ENCODE measurements around the gene PARVB. TPM values are rescaled to one million over a fixed set of nuclear protein-coding genes. Genes with fewer than 3 reads are reported as not detected.

PARVB gene
- total RNA-seq, 1 experiment from 2014 or later = 106 TPM

DNA sequence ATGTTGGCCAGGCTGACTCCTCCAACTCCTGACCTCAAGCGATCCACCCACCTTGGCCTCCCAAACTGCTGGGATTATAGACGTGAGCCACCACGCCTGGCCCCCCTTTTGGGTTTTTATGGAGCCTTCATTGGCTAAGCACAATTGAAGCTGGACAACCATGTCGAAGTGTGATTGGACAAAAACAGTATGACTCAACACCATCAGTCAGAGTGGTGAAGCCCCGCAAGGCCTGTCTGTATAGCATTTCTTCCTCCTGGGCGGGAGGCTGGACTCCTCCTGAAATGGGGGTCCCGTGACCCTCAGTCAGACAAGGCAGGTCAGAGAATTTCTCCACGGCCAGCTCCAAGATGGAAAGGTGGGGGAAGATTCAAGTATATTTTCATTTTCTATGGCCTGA lies 3.1 kb upstream of the PARVB start:
- in situ Hi-C loops (cut with HindIII; ENCODE audit: low pct_unique_long_range_greater_than_20kb, low sequenced_read_pairs) = no loop called here
- peak; percentile 67 for DNase-seq (ENCODE audit: low read depth)

DNA sequence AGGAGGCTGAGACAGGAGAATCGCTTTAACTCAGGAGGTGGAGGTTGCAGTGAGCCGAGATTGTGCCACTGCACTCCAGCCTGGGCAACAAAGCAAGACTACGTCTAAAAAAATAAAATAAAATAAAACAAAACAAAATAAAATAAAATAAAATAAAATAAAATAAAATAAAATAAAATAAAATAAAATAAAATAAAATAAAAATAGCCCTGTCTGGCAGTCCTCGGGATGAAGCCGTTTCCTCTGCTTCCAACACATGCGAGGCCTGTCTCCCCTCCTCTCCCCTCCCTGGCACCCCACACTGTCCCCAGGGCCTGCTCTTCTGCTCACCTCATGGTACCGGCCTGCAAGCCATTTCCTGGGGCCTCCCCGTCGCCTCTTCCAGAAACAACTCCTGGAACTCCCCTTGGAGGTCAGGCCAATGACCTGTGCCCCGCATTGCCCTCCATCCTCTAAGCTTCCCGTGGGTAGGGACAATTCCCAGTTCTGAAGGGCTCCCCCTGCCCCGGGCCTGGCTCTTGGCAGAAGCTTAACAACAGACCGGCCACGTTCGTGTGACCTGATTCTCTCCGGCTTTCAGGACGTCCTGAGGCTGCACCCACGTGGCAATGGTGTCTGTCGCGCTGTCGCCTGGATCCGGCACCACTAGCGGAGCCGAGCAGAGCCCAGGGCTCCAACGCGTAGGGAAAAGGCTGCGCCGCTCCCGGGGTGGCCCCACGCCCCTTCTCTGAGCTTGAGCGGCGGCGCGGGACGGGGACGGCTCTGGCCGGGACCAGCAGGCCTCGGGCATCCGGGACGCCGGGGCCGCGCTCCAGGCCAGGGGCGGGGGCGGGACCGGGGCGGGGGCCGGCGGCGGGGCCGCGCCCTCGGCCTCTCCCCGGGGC lies 456 bp upstream of the PARVB start:
- peak; percentile 74 for DNase-seq (ENCODE audit: low read depth)
- in situ Hi-C loops (cut with HindIII; ENCODE audit: low pct_unique_long_range_greater_than_20kb, low sequenced_read_pairs) = no loop called here

GRCh38 chr22:44025171-44026065 lies 1.3 kb downstream of the PARVB start:
- in situ Hi-C loops (cut with HindIII; ENCODE audit: low pct_unique_long_range_greater_than_20kb, low sequenced_read_pairs) = no loop called here
- no peak for DNase-seq (ENCODE audit: low read depth)

DNA sequence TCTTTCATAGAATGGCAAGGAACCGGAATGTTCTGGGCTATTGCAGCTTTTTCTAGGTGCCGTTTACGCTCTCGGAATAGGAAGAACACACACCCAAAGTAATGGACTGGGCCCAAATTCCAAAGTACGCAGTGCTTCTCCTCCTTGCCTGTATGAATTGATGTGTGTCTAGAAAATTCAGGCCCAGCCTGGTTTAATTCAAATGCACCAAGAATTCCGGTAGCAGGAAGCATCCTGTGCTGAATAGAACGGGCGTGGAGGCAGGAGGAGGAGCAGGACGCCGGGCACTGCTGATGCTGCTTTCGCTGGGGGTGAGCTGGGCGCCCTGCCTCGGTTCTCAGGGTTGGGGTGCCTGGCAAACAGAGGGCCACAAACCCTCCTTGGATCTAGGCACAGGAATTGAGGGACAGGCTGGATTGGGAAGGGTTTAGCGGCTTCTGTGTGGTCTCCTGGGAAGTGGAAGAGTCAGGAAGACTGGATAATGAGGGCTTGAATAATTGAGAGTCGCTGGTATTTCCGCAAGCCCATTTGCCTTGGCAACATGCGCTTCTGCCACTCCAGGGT lies 2.0 kb downstream of the PARVB start:
- in situ Hi-C loops (cut with HindIII; ENCODE audit: low pct_unique_long_range_greater_than_20kb, low sequenced_read_pairs) = no loop called here
- no peak for DNase-seq (ENCODE audit: low read depth)

DNA sequence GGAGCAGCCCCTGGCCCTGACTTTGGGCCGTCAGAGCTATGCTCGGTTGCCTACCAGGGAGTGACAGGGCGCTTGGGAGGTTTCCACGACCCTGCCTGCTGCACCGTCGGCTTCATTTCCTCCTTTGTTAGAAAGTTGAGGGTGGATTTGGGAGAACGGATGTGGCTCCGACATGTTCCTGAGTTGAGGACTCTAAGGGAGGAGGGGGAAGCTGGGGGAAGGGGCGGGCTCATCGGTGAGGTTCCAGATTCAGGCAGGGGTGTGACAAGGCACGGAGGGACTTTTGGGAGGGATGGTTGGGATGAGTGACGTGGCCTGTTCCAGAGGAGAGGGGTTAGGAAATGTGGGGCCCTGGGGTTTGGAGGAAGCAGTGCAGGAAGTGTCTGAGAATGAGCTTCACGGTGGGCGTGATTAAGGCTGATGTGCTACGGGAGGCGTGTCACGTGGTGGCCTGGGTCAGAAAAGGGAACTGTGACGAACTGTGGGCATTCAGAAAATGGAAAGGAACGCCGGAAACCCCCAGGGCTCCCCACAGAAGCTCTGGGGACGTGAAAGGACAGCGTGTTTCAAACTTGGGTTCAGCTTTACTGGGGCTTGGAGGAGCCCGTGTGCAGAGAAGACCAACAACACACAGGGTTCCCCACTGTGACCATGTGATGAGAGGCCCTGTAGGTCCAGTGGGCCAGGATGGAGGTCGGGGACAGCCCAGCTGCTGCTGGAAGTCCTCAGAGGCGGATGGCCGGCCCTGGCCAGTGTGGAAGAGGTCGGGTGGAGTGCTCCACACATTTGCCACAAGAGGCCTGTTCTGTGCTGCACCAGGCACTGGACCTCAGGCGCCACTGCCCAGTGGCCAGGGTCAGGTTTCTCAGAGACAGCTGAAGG lies 2.8 kb downstream of the PARVB start:
- no peak for DNase-seq (ENCODE audit: low read depth)

GRCh38 chr22:44028091-44028490 lies 4.0 kb downstream of the PARVB start:
- in situ Hi-C loops (cut with HindIII; ENCODE audit: low pct_unique_long_range_greater_than_20kb, low sequenced_read_pairs) = no loop called here
- DNase-seq (ENCODE audit: low read depth) = no peak

More for the DNA sequence above, 2.8 kb downstream of the PARVB start:
- in situ Hi-C loops (cut with HindIII; ENCODE audit: low pct_unique_long_range_greater_than_20kb, low sequenced_read_pairs) = no loop called here

- in situ Hi-C loops (cut with HindIII; ENCODE audit: low pct_unique_long_range_greater_than_20kb, low sequenced_read_pairs) = no loop called here
- no peak for DNase-seq (ENCODE audit: low read depth)
These were observed 5.0 kb downstream of the PARVB start for GRCh38 chr22:44029069-44029468.

GRCh38 chr22:44030051-44030701 lies 6.1 kb downstream of the PARVB start:
- in situ Hi-C loops (cut with HindIII; ENCODE audit: low pct_unique_long_range_greater_than_20kb, low sequenced_read_pairs) = no loop called here

GRCh38 chr22:44030702-44031082 lies 6.6 kb downstream of the PARVB start:
- in situ Hi-C loops (cut with HindIII; ENCODE audit: low pct_unique_long_range_greater_than_20kb, low sequenced_read_pairs) = no loop called here
- no peak for DNase-seq (ENCODE audit: low read depth)

More at GRCh38 chr22:44030051-44030701, 6.1 kb downstream of the PARVB start:
- DNase-seq (ENCODE audit: low read depth) = no peak

GRCh38 chr22:44031158-44031952 lies 7.3 kb downstream of the PARVB start:
- in situ Hi-C loops (cut with HindIII; ENCODE audit: low pct_unique_long_range_greater_than_20kb, low sequenced_read_pairs) = no loop called here
- DNase-seq (ENCODE audit: low read depth) = no peak

DNA sequence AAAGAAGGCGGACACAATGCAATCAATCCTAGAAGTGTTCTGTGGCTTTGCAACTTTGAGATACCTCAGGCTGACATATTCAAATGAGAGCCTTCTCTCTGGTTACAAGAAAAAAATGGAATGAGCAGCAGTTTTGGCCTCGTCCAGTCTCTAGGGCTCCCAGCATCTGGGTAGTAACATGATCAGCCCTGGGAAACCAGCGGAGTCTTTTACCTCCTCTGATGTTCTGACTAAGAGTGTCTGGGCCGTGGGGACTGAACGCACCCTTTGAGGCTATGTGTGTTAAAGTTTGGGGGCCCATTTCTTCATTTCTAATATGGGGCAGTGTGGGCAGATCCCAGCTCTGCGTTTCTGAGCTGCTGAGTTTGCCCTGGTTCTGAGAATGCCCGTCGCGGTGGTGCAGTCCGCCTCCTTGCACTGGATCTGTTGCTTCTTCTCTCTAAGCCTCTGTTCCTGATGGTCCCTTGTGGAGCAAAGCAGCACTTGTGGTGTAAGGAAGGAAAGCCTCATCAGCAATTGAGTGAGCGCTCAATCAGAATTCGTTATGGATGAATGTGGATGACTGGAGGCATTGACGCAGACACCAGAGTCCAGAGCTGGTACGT lies 8.1 kb downstream of the PARVB start:
- no peak for DNase-seq (ENCODE audit: low read depth)
- in situ Hi-C loops (cut with HindIII; ENCODE audit: low pct_unique_long_range_greater_than_20kb, low sequenced_read_pairs) = no loop called here

GRCh38 chr22:44033287-44033686 lies 9.2 kb downstream of the PARVB start:
- in situ Hi-C loops (cut with HindIII; ENCODE audit: low pct_unique_long_range_greater_than_20kb, low sequenced_read_pairs) = no loop called here
- DNase-seq (ENCODE audit: low read depth) = no peak

DNA sequence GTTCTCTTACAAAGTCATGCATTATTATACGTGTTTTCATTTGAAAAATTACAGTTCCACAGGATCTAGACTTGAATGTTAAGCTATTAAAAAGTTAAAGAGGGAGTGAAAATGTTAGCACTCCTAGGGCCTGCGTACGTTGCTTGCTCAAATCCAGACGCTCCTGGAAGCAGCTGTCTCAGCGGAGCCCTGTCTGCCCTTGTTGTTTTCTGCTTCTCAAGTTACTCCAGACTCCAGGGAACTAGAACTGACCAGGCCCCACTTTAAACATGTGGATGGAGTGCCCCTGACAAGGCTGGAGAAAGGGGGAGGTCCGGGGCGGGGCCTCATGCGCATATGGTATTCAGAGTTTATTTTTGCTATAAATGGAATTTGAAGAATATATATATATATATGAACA lies 9.6 kb downstream of the PARVB start:
- DNase-seq (ENCODE audit: low read depth) = no peak
- in situ Hi-C loops (cut with HindIII; ENCODE audit: low pct_unique_long_range_greater_than_20kb, low sequenced_read_pairs) = no loop called here

- in situ Hi-C loops (cut with HindIII; ENCODE audit: low pct_unique_long_range_greater_than_20kb, low sequenced_read_pairs) = no loop called here
- peak; percentile 72 for DNase-seq (ENCODE audit: low read depth)
These were observed 13.6 kb downstream of the PARVB start for GRCh38 chr22:44037519-44038375.

DNA sequence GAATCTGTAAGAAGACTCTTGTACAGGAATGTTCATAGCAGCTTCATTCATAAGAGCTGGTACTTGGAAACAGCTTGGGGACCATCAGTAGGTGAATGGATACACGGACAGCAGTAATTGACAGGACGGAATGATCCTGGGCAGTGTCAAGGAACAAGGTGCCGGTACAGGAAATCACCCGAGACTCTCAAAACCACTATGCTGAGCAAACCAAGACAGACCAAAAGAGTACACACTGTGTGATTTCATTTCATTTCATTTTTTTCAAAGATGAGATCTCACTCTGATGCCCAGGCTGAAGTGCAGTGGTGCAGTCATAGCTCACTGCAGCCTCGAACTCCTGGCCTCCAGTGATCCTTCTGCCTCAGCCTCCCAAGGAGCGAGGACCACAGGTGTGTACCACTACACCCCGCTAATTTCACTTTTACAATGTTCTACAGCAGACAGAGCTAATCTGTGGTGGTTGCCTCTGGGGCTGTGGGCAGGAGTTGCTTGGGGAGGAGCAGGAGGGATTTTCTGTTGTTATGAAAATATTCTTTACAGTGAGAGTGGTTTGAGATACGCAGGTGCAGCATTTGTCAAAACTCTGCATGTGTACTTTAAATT lies 15.6 kb downstream of the PARVB start:
- in situ Hi-C loops (cut with HindIII; ENCODE audit: low pct_unique_long_range_greater_than_20kb, low sequenced_read_pairs) = no loop called here
- no peak for DNase-seq (ENCODE audit: low read depth)

All from Caki2 (cell line).